ENCODE data around the gene BLTP2.

DNA sequence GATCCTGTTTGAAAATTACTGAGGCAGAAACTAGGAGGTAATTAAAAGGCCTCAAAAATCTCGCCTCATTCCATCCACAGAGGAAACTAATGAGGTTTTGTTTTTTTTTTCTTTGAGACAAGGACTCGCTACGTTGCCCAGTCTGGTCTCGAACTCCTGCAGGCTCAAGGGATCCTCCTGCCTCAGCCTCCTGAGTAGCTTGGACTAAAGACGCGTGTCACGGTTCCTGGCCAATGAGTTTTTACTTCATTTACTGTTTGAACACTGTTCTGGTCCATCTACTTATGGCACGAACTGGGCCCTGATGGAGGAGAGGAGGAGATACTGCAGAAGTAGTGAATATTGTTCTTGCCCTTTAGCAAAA is 600 bp upstream of the BLTP2 start:
- no peak for TF ChIP-seq POLR2AphosphoS5 (IDR thresholded peaks at IDR 0.05)
- TF ChIP-seq, protein P1, sequence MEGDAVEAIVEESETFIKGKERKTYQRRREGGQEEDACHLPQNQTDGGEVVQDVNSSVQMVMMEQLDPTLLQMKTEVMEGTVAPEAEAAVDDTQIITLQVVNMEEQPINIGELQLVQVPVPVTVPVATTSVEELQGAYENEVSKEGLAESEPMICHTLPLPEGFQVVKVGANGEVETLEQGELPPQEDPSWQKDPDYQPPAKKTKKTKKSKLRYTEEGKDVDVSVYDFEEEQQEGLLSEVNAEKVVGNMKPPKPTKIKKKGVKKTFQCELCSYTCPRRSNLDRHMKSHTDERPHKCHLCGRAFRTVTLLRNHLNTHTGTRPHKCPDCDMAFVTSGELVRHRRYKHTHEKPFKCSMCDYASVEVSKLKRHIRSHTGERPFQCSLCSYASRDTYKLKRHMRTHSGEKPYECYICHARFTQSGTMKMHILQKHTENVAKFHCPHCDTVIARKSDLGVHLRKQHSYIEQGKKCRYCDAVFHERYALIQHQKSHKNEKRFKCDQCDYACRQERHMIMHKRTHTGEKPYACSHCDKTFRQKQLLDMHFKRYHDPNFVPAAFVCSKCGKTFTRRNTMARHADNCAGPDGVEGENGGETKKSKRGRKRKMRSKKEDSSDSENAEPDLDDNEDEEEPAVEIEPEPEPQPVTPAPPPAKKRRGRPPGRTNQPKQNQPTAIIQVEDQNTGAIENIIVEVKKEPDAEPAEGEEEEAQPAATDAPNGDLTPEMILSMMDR (IDR thresholded peaks at IDR 0.05), result no peak

Measured in upper lobe of left lung (tissue), 4 donors.